ENCODE results near the gene COL11A1.
"Not testable (repeated sequence)": the region's sequence is repeated elsewhere in the genome, so short reads cannot be mapped to it uniquely, and the experiment has no call there.

Gene COL11A1

DNA sequence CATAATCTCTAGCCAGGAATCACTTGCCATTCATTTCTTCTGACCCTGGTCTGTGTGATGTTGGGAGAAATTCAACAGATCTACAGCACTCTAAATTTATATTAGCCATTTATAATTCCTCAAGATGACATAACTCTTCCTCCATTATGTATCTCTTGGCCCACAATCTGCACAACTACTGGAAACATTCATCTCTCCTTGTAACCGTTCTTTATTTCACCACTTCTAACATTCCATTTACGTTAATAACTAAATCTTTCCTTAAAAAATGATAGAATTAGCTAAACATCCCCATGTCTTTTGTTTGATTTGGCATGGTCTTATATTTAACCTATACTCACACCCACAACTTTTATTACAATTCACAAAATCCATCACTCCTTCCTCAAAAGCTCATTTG lies 166.0 kb downstream of the COL11A1 start:
- Histone ChIP-seq H3K4me3 (ENCODE audit: low read depth in 1 of 5, low read length in 5 of 5) (no peak overlapping the region), H3K27ac (ENCODE audit: low read depth, low read length) (no peak overlapping the region), H3K4me1 (ENCODE audit: control insufficient read depth in 5 of 5, insufficient read depth in 5 of 5, low read length in 5 of 5) (no peaks in the 10 kb centered on the region)

DNA sequence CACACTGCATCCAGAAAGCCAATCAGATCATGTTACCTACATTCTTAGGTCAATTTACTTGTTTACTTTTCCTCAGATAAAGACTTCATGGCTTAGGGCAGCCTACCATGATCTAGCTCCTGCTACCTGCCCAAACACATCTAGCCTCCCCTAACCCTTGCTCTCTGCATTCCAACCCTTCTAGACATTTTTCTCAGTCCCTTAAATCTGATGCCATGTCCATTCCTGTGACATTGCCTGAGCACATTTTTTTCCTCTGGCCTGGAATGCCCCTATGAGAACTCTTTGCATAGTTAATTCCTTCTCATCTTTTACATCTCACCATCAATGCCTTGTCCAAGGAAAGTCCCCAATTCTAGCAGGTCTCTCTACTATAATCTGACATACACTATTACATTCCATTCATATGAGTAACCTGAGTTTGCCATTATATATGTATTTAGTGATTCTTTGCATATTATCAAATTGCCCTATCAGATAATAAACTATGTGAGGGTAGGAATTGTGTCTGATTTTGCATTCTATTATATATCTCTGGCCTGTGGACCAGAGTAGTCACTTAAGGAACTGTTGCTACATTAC lies 166.9 kb downstream of the COL11A1 start:
- Histone ChIP-seq H3K4me3 (ENCODE audit: low read depth in 1 of 5, low read length in 5 of 5) (no peak overlapping the region), H3K9ac (ENCODE audit: low read length in 5 of 5) (no peak overlapping the region), H3K36me3 (ENCODE audit: control insufficient read depth in 5 of 5, insufficient read depth in 5 of 5, low read length in 5 of 5) (no peaks in the 10 kb centered on the region), H3K9me3 (ENCODE audit: control insufficient read depth in 5 of 5, low read length in 5 of 5) (no peaks in the 10 kb centered on the region), H3K27me3 (ENCODE audit: control insufficient read depth in 5 of 5, insufficient read depth in 4 of 5, low read length in 5 of 5) (no peaks in the 10 kb centered on the region), H3K27ac (ENCODE audit: low read depth, low read length) (no peak overlapping the region), H3K4me1 (ENCODE audit: control insufficient read depth in 5 of 5, insufficient read depth in 5 of 5, low read length in 5 of 5) (no peaks in the 10 kb centered on the region)

More for the DNA sequence above, 166.0 kb downstream of the COL11A1 start:
- H3K27me3 ChIP-seq (ENCODE audit: control insufficient read depth in 5 of 5, insufficient read depth in 4 of 5, low read length in 5 of 5): no peaks in the 10 kb centered on the region
- H3K9me3 ChIP-seq (ENCODE audit: control insufficient read depth in 5 of 5, low read length in 5 of 5): no peaks in the 10 kb centered on the region
- no peak overlapping the region for H3K9ac ChIP-seq (ENCODE audit: low read length in 5 of 5)
- no peaks in the 10 kb centered on the region for H3K36me3 ChIP-seq (ENCODE audit: control insufficient read depth in 5 of 5, insufficient read depth in 5 of 5, low read length in 5 of 5)

DNA sequence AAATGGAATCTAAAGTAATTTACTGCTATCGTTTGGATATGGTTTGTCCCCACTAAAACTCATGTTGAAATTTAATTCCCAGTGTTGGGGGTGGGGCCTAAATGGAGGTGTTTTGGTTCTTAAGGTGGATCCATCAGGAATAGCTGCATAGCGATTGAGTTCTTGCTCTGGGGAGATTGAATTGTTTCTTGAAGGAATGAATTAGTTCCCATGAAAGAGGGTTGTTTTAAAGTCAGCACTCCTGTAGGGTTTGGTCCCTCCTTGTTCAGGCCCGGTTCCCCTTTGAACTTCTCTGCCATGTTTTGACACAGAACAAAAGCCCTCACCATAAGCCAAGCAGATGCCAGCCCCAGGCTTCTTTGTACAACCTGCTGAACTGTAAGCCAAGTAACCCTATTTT lies 170.9 kb downstream of the COL11A1 start:
- Histone ChIP-seq H3K4me3 (ENCODE audit: low read depth in 1 of 5, low read length in 5 of 5) (no peak overlapping the region), H3K27ac (ENCODE audit: low read depth, low read length) (no peak overlapping the region), H3K4me1 (ENCODE audit: control insufficient read depth in 5 of 5, insufficient read depth in 5 of 5, low read length in 5 of 5) (no peaks in the 10 kb centered on the region), H3K9me3 (ENCODE audit: control insufficient read depth in 5 of 5, low read length in 5 of 5) (no peaks in the 10 kb centered on the region), H3K36me3 (ENCODE audit: control insufficient read depth in 5 of 5, insufficient read depth in 5 of 5, low read length in 5 of 5) (no peaks in the 10 kb centered on the region), H3K27me3 (ENCODE audit: control insufficient read depth in 5 of 5, insufficient read depth in 4 of 5, low read length in 5 of 5) (no peaks in the 10 kb centered on the region), H3K9ac (ENCODE audit: low read length in 5 of 5) (no peak overlapping the region)

DNA sequence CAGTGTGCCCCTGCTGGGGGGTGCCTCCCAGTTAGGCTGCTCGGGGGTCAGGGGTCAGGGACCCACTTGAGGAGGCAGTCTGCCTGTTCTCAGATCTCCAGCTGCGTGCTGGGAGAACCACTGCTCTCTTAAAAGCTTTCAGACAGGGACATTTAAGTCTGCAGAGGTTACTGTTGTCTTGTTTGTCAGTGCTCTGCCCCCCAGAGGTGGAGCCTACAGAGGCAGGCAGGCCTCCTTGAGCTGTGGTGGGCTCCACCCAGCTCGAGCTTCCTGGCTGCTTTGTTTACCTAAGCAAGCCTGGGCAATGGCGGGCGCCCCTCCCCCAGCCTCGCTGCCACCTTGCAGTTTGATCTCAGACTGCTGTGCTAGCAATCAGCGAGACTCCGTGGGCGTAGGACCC lies 175.0 kb downstream of the COL11A1 start:
- not testable (repeated sequence) for H3K36me3 ChIP-seq (ENCODE audit: control insufficient read depth in 5 of 5, insufficient read depth in 5 of 5, low read length in 5 of 5); H3K27me3 ChIP-seq (ENCODE audit: control insufficient read depth in 5 of 5, insufficient read depth in 4 of 5, low read length in 5 of 5)

DNA sequence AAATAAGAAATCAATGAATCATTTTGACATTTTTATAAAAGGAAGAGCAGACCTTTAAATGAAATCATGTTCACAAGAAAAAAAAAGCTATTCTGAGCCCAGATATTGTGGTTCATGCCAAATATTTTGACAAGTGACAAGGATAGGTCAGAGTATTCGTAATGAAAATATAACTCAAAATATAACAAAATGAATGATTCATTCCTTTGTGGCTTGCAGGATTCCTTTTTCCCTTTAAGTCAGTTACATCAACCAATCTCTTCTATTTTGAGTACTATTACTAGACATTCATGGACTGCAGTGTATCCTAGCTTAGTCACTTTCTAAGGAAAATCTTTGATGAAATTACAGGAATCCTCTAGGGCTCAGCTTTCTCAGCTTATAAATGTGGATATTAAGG lies 188.7 kb downstream of the COL11A1 start:
- Histone ChIP-seq H3K4me1 (ENCODE audit: control insufficient read depth in 5 of 5, insufficient read depth in 5 of 5, low read length in 5 of 5) (no peaks in the 10 kb centered on the region), H3K9ac (ENCODE audit: low read length in 5 of 5) (no peak overlapping the region), H3K4me3 (ENCODE audit: low read depth in 1 of 5, low read length in 5 of 5) (no peak overlapping the region), H3K27me3 (ENCODE audit: control insufficient read depth in 5 of 5, insufficient read depth in 4 of 5, low read length in 5 of 5) (no peaks in the 10 kb centered on the region), H3K36me3 (ENCODE audit: control insufficient read depth in 5 of 5, insufficient read depth in 5 of 5, low read length in 5 of 5) (no peaks in the 10 kb centered on the region), H3K27ac (ENCODE audit: low read depth, low read length) (no peak overlapping the region), H3K9me3 (ENCODE audit: control insufficient read depth in 5 of 5, low read length in 5 of 5) (no peaks in the 10 kb centered on the region)

More for the DNA sequence above, 175.0 kb downstream of the COL11A1 start:
- H3K9me3 ChIP-seq (ENCODE audit: control insufficient read depth in 5 of 5, low read length in 5 of 5); H3K9ac ChIP-seq (ENCODE audit: low read length in 5 of 5); H3K27ac ChIP-seq (ENCODE audit: low read depth, low read length); H3K4me3 ChIP-seq (ENCODE audit: low read depth in 1 of 5, low read length in 5 of 5); H3K4me1 ChIP-seq (ENCODE audit: control insufficient read depth in 5 of 5, insufficient read depth in 5 of 5, low read length in 5 of 5): not testable (repeated sequence)

DNA sequence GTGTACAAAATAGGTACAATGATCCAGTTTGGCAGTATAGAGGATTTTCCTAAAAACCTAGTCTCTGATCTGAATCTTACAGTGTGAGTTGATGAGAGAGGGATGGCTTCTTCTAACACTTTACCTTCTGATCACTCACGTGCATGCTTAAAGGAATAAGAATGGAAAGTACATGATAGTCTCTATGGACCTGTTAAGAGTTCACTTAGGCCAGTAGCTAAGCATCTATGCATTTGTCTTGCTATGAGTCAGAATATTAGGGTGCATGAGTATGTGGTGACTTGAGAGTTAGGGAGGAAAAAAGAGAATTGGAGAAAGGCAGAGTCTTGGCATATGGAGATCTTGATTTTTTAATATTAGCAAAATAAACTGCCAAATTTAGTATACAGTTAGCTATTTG lies 206.3 kb downstream of the COL11A1 start:
- H3K9ac ChIP-seq (ENCODE audit: low read length in 5 of 5): no peak overlapping the region
- H3K4me3 ChIP-seq (ENCODE audit: low read depth in 1 of 5, low read length in 5 of 5): no peak overlapping the region
- peaks cover 0 to 4% (median 0%) of the 10 kb centered on the region in 5 donors for H3K4me1 ChIP-seq (ENCODE audit: control insufficient read depth in 5 of 5, insufficient read depth in 5 of 5, low read length in 5 of 5)
- H3K36me3 ChIP-seq (ENCODE audit: control insufficient read depth in 5 of 5, insufficient read depth in 5 of 5, low read length in 5 of 5): no peaks in the 10 kb centered on the region
- no peaks in the 10 kb centered on the region for H3K27me3 ChIP-seq (ENCODE audit: control insufficient read depth in 5 of 5, insufficient read depth in 4 of 5, low read length in 5 of 5)
- H3K9me3 ChIP-seq (ENCODE audit: control insufficient read depth in 5 of 5, low read length in 5 of 5): no peaks in the 10 kb centered on the region
- H3K27ac ChIP-seq (ENCODE audit: low read depth, low read length): no peak overlapping the region

DNA sequence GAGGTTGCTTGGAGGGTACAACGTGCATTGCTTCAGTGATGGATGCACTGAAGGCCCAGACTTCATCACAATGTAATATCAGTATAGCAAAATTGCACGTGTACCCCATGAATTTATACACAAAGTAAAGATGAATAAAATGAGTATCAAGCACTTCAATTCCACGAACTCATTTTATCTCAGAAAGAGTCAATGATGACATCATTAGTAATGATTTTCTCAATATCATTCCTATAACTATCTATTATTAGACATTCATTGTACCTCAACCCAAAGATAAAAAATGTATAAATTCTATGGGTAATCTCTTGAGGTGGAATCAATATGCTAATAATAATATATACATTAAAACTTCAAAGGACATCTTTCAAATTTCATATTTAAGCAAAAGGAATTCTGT lies 208.4 kb downstream of the COL11A1 start:
- H3K9ac ChIP-seq (ENCODE audit: low read length in 5 of 5): no peak overlapping the region
- peaks cover 0 to 5% (median 0%) of the 10 kb centered on the region in 5 donors for H3K36me3 ChIP-seq (ENCODE audit: control insufficient read depth in 5 of 5, insufficient read depth in 5 of 5, low read length in 5 of 5)
- H3K4me3 ChIP-seq (ENCODE audit: low read depth in 1 of 5, low read length in 5 of 5): no peak overlapping the region
- H3K9me3 ChIP-seq (ENCODE audit: control insufficient read depth in 5 of 5, low read length in 5 of 5): no peaks in the 10 kb centered on the region
- H3K4me1 ChIP-seq (ENCODE audit: control insufficient read depth in 5 of 5, insufficient read depth in 5 of 5, low read length in 5 of 5): peaks cover 0 to 4% (median 0%) of the 10 kb centered on the region in 5 donors
- no peaks in the 10 kb centered on the region for H3K27me3 ChIP-seq (ENCODE audit: control insufficient read depth in 5 of 5, insufficient read depth in 4 of 5, low read length in 5 of 5)
- no peak overlapping the region for H3K27ac ChIP-seq (ENCODE audit: low read depth, low read length)

DNA sequence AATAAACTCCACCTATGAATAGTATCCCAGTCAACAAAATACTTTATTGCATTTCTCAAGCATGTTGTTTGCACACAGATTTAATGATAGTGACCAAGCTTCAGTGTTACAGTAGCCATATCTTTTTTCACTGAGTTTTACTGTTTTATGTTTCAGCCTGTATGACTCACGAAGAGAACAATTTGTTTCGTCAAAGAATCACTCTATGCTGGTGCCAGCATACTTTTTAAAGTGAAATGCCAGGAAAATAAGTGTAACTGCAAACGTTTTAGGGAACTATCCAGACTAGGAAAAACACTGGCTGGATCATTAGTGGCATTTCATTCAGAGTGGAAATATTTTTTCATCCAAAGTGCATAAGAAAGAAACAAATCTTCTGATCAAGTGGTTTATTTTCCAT lies 210.8 kb downstream of the COL11A1 start:
- H3K4me1 ChIP-seq (ENCODE audit: control insufficient read depth in 5 of 5, insufficient read depth in 5 of 5, low read length in 5 of 5): peaks cover 0 to 4% (median 0%) of the 10 kb centered on the region in 5 donors
- no peak overlapping the region for H3K9ac ChIP-seq (ENCODE audit: low read length in 5 of 5)
- H3K9me3 ChIP-seq (ENCODE audit: control insufficient read depth in 5 of 5, low read length in 5 of 5): no peaks in the 10 kb centered on the region
- H3K27ac ChIP-seq (ENCODE audit: low read depth, low read length): no peak overlapping the region
- H3K27me3 ChIP-seq (ENCODE audit: control insufficient read depth in 5 of 5, insufficient read depth in 4 of 5, low read length in 5 of 5): no peaks in the 10 kb centered on the region
- H3K36me3 ChIP-seq (ENCODE audit: control insufficient read depth in 5 of 5, insufficient read depth in 5 of 5, low read length in 5 of 5): peaks cover 0 to 5% (median 0%) of the 10 kb centered on the region in 5 donors
- no peak overlapping the region for H3K4me3 ChIP-seq (ENCODE audit: low read depth in 1 of 5, low read length in 5 of 5)

DNA sequence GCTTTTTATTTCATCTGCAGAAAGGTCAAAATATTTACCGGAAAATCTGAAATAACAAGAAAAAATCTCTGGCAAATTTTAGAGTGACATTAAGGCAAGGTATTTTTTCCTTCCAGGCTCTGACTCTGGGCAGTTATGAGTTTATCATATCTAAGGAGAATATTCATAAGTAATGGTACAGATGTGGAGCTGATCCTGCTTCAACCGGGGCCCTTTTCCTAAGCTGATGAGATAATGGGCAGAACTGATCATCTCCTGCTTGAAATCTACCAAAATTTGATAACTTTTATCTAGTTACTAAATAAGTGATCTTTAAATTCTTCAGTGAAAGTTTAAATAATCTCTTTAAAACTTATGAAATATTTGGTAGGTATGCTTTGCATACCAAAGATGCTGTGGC lies 211.6 kb downstream of the COL11A1 start:
- no peak overlapping the region for H3K4me3 ChIP-seq (ENCODE audit: low read depth in 1 of 5, low read length in 5 of 5)
- H3K9me3 ChIP-seq (ENCODE audit: control insufficient read depth in 5 of 5, low read length in 5 of 5): no peaks in the 10 kb centered on the region
- peaks cover 0 to 5% (median 0%) of the 10 kb centered on the region in 5 donors for H3K36me3 ChIP-seq (ENCODE audit: control insufficient read depth in 5 of 5, insufficient read depth in 5 of 5, low read length in 5 of 5)
- H3K27me3 ChIP-seq (ENCODE audit: control insufficient read depth in 5 of 5, insufficient read depth in 4 of 5, low read length in 5 of 5): no peaks in the 10 kb centered on the region
- no peak overlapping the region for H3K9ac ChIP-seq (ENCODE audit: low read length in 5 of 5)
- peaks cover 0 to 4% (median 0%) of the 10 kb centered on the region in 5 donors for H3K4me1 ChIP-seq (ENCODE audit: control insufficient read depth in 5 of 5, insufficient read depth in 5 of 5, low read length in 5 of 5)
- no peak overlapping the region for H3K27ac ChIP-seq (ENCODE audit: low read depth, low read length)

DNA sequence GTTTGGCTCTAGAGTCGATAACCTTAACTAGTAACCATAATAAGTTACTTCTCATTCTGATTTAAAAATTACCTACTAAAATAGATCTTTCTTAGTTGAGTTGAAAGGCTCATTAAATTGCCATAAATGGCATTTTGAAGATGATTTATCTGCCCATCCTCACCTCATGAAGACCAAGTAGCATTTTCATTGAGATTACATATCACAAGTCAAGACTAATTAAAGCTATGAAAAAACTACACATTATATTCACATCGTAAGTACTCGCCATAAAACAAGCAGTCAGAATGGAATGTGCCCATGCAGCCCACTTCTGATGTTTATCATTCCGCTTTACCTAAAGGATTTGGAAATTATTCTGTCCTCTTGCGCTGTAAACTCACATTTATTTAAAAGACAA lies 212.0 kb downstream of the COL11A1 start:
- peaks cover 0 to 4% (median 0%) of the 10 kb centered on the region in 5 donors for H3K4me1 ChIP-seq (ENCODE audit: control insufficient read depth in 5 of 5, insufficient read depth in 5 of 5, low read length in 5 of 5)
- no peaks in the 10 kb centered on the region for H3K27me3 ChIP-seq (ENCODE audit: control insufficient read depth in 5 of 5, insufficient read depth in 4 of 5, low read length in 5 of 5)
- H3K27ac ChIP-seq (ENCODE audit: low read depth, low read length): no peak overlapping the region
- H3K9ac ChIP-seq (ENCODE audit: low read length in 5 of 5): no peak overlapping the region
- peaks cover 0 to 5% (median 0%) of the 10 kb centered on the region in 5 donors for H3K36me3 ChIP-seq (ENCODE audit: control insufficient read depth in 5 of 5, insufficient read depth in 5 of 5, low read length in 5 of 5)
- H3K4me3 ChIP-seq (ENCODE audit: low read depth in 1 of 5, low read length in 5 of 5): no peak overlapping the region
- no peaks in the 10 kb centered on the region for H3K9me3 ChIP-seq (ENCODE audit: control insufficient read depth in 5 of 5, low read length in 5 of 5)
